ENCODE measurements around the gene CSKMT. TPM values are rescaled to one million over a fixed set of nuclear protein-coding genes. Genes with fewer than 3 reads are reported as not detected.
"Not testable (repeated sequence)": the region's sequence is repeated elsewhere in the genome, so short reads cannot be mapped to it uniquely, and the experiment has no call there.

CSKMT gene
- polyA plus RNA-seq, 1 donor (not counting 4 experiments of a cell fraction or from before 2014, with no cell fraction given) = 4.5 TPM

- peak within 1 kb of the TSS; percentile 44 for H3K27ac ChIP-seq (ENCODE audit: control insufficient read depth, insufficient read depth, low read length)
- H3K9me1 ChIP-seq (ENCODE audit: control insufficient read depth, extremely low read depth, insufficient read depth, low read length) = no peaks in the 10 kb centered on the region
- H3K4me3 ChIP-seq (ENCODE audit: control insufficient read depth in 2 of 3, extremely low read depth in 1 of 3, insufficient read depth in 2 of 3, low read depth in 1 of 3, low read length in 3 of 3) = no peak within 1 kb of the TSS
- peaks cover 4 to 18% of the 10 kb centered on the region in 2 experiments for H3K36me3 ChIP-seq (ENCODE audit: control insufficient read depth in 2 of 2, extremely low read depth in 1 of 2, insufficient read depth in 2 of 2, low read length in 2 of 2)
- peak within 1 kb of the TSS; percentile 42 for H3K9ac ChIP-seq (ENCODE audit: control insufficient read depth, extremely low read depth, insufficient read depth, low read length)
- H4K20me1 ChIP-seq (ENCODE audit: control insufficient read depth, extremely low read depth, insufficient read depth, low read length) = no peaks in the 10 kb centered on the region
- DNase-seq (ENCODE audit: low read depth, low spot score) = no peak
- TF ChIP-seq EZH2 (IDR thresholded peaks at IDR 0.05; ENCODE audit: low read length) = no peak
- TF ChIP-seq CTCF (optimal IDR thresholded peaks at IDR 0.05 in 1 of 3, IDR thresholded peaks at IDR 0.05 in 1 of 3, conservative IDR thresholded peaks at IDR 0.05 in 1 of 3; ENCODE audit: extremely low read depth in 1 of 3, insufficient read depth in 2 of 3, low read length in 3 of 3) = no peak
- no peaks in the 10 kb centered on the region for H3K27me3 ChIP-seq (ENCODE audit: control insufficient read depth, extremely low read depth, insufficient read depth, low read length)
- peaks cover 12% of the 10 kb centered on the region for H3K4me1 ChIP-seq (ENCODE audit: control insufficient read depth, extremely low read depth, insufficient read depth, low read length)
- dilution Hi-C loops (cut with MboI; ENCODE audit: extremely low pct_ligation_motif_present, low sequenced_read_pairs) = no loop called here
- no peak within 1 kb of the TSS for H2AFZ ChIP-seq (ENCODE audit: control insufficient read depth, low read length)
- H3K79me2 ChIP-seq (ENCODE audit: control insufficient read depth, insufficient read depth, low read length) = no peaks in the 10 kb centered on the region
- H3K4me2 ChIP-seq (ENCODE audit: control insufficient read depth, extremely low read depth, insufficient read depth, low read depth, low read length) = peak within 1 kb of the TSS; percentile 75
- H3K9me3 ChIP-seq (ENCODE audit: control insufficient read depth, low read depth, low read length) = no peaks in the 10 kb centered on the region
- FAIRE-seq = peak; percentile 64
Measured at GRCh38 chr11:62689421-62690183, 24.5 kb downstream of the CSKMT start, which contains the start of gene LRRN4CL. LRRN4CL (minus strand) TSS chr11:62689530; CDS start chr11:62688508, 1,022 bp downstream.

- Histone ChIP-seq H3K4me1 (ENCODE audit: control insufficient read depth, extremely low read depth, insufficient read depth, low read length) (peaks cover 12% of the 10 kb centered on the region), H3K36me3 (ENCODE audit: control insufficient read depth in 2 of 2, extremely low read depth in 1 of 2, insufficient read depth in 2 of 2, low read length in 2 of 2) (peaks cover 4 to 20% of the 10 kb centered on the region in 2 experiments)
- FAIRE-seq; dilution Hi-C loops (cut with MboI; ENCODE audit: extremely low pct_ligation_motif_present, low sequenced_read_pairs); DNase-seq (ENCODE audit: low read depth, low spot score); H3K4me3 ChIP-seq (ENCODE audit: control insufficient read depth in 2 of 3, extremely low read depth in 1 of 3, insufficient read depth in 2 of 3, low read depth in 1 of 3, low read length in 3 of 3); H4K20me1 ChIP-seq (ENCODE audit: control insufficient read depth, extremely low read depth, insufficient read depth, low read length); H3K79me2 ChIP-seq (ENCODE audit: control insufficient read depth, insufficient read depth, low read length); H3K9me3 ChIP-seq (ENCODE audit: control insufficient read depth, low read depth, low read length); H3K4me2 ChIP-seq (ENCODE audit: control insufficient read depth, extremely low read depth, insufficient read depth, low read depth, low read length); H2AFZ ChIP-seq (ENCODE audit: control insufficient read depth, low read length); H3K27me3 ChIP-seq (ENCODE audit: control insufficient read depth, extremely low read depth, insufficient read depth, low read length); H3K9me1 ChIP-seq (ENCODE audit: control insufficient read depth, extremely low read depth, insufficient read depth, low read length); H3K27ac ChIP-seq (ENCODE audit: control insufficient read depth, insufficient read depth, low read length); H3K9ac ChIP-seq (ENCODE audit: control insufficient read depth, extremely low read depth, insufficient read depth, low read length): not testable (repeated sequence)
Measured at GRCh38 chr11:62693624-62694023, 28.5 kb downstream of the CSKMT start.

Measured in keratinocyte (primary cell).